GM13976 (cell line): ENCODE data around the gene BLOC1S2.
"Not testable (repeated sequence)": the region's sequence is repeated elsewhere in the genome, so short reads cannot be mapped to it uniquely, and the experiment has no call there.

ENCODE experiments used
- DNase-seq: peaks from one replicate; pipeline ENCODE4 v3.0.0; 2012; ENCODE audit warnings: low spot score
- CTCF ChIP-seq: IDR thresholded peaks from 2 replicates; pipeline ENCODE4 v1.5.1; 2012; ENCODE audit warnings: borderline replicate concordance, mild to moderate bottlenecking; ENCODE audit not compliant: insufficient read depth; ENCODE audit errors: extremely low read depth, missing control alignments, control extremely low read depth
- in situ Hi-C: fragments of 300-500 bp; cut with MboI; formaldehyde crosslinking; loops from one replicate; pipeline ENCODE4 v1.12.0; 2022; ENCODE audit warnings: low sequenced_read_pairs, mixed read lengths, inconsistent platforms; ENCODE audit not compliant: unreplicated experiment

The BLOC1S2 gene

GRCh38 chr10:100291356-100291755, 4.9 kb upstream of the BLOC1S2 start:
- in situ Hi-C loops = no loop called here
- TF ChIP-seq CTCF = no peak
- no peak for DNase-seq

- in situ Hi-C loops = no loop called here
- DNase-seq = no peak
- TF ChIP-seq CTCF = no peak
Observed at GRCh38 chr10:100289641-100290040, 3.2 kb upstream of the BLOC1S2 start.

GRCh38 chr10:100288196-100288595, 1.7 kb upstream of the BLOC1S2 start:
- no peak for TF ChIP-seq CTCF
- in situ Hi-C loops = no loop called here
- no peak for DNase-seq

GRCh38 chr10:100287756-100288155, 1.3 kb upstream of the BLOC1S2 start:
- in situ Hi-C loops = no loop called here
- no peak for TF ChIP-seq CTCF
- DNase-seq = no peak

GRCh38 chr10:100285326-100285725, 1.2 kb downstream of the BLOC1S2 start:
- DNase-seq, in situ Hi-C loops: not testable (repeated sequence)

GRCh38 chr10:100282907-100283306, 3.6 kb downstream of the BLOC1S2 start:
- no peak for TF ChIP-seq CTCF
- in situ Hi-C loops = no loop called here

GRCh38 chr10:100276971-100277370, 9.5 kb downstream of the BLOC1S2 start:
- in situ Hi-C loops, DNase-seq: not testable (repeated sequence)

More at GRCh38 chr10:100282907-100283306, 3.6 kb downstream of the BLOC1S2 start:
- DNase-seq = no peak
